ENCODE results near the gene PDLIM4. TPM values are rescaled to one million over a fixed set of nuclear protein-coding genes. Genes with fewer than 3 reads are reported as not detected.
A peak's percentile ranks its signal among the peaks of the same experiment; 100 is the strongest.

Gene PDLIM4
- total RNA-seq, 2 experiments from 2014 or later = 2.3 TPM; not detected in 1

DNA sequence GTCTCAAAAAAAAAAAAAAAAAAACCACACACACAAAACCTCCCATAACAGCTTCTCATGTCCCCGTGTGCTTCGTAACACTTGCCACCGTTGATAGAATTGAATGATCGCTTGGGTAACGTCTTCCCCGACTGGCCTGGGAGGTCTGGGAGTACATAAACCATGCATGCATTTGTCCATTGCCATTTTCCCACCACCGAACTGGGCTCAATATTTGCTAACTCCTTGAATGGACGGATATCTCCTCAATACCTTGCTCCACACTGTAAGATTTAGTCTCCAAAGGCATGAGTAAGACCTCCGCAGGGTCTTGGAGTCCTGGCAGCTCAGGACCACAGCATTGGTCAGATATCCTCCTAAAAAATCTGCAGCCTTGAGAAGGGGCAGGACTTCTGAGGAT lies 26.6 kb upstream of the PDLIM4 start:
- CTCF ChIA-PET = no interaction called here

DNA sequence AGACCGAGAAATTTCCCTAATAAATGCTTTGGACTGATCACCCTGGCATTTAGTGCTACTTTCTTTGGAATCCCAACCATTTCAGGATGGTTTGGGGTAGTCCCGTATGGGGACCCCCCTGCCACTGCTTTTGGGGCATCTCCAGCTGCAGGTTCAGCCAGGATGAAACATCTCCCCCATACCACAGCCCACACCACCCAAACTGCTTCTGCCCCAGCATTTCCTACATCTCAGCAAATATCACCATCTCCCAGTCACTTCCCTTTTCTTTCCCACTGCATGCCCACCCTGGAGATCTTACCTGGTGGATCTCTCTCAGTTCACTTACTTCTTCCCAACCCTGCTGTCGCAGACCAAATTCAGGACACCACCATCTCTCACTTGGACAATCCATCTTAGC lies 25.0 kb upstream of the PDLIM4 start:
- Mint-ChIP-seq H3K36me3 (no peaks in the 10 kb centered on the region), H3K27ac (no peak overlapping the region), H3K27me3 (peaks cover 14% of the 10 kb centered on the region), H3K9me3 (ENCODE audit: low read depth) (no peaks in the 10 kb centered on the region), H3K4me3 (no peak overlapping the region), H3K4me1 (peaks cover 21% of the 10 kb centered on the region)
- no peak for ATAC-seq
- DNase-seq = no peak
- CTCF ChIA-PET = no interaction called here

More for the DNA sequence above, 26.6 kb upstream of the PDLIM4 start:
- ATAC-seq (no peak), DNase-seq (no peak)
- no peak overlapping the region for H3K4me3 Mint-ChIP-seq
- no peaks in the 10 kb centered on the region for H3K36me3 Mint-ChIP-seq
- H3K27me3 Mint-ChIP-seq = peaks cover 23% of the 10 kb centered on the region
- H3K4me1 Mint-ChIP-seq = peaks cover 25% of the 10 kb centered on the region
- H3K9me3 Mint-ChIP-seq (ENCODE audit: low read depth) = no peaks in the 10 kb centered on the region
- no peak overlapping the region for H3K27ac Mint-ChIP-seq

DNA sequence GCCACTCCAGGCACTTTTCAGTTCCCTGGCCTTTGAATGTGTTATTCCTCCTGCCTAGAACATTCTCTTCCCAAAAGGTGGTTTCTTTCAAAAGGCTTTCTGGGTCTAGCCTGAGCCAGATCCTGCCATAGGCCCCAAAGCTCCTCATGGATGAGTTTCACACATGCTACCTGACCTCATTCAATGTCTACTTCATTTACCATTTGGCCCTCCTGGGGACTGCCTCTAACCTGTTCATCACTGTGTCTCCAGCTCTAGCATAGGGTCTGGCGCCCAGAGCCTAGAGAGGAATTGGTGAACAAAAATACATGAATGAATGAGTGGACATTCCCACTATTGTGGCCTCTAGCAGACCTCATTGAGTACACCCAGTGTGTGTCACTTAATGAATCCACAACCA lies 24.4 kb upstream of the PDLIM4 start:
- no peak for DNase-seq
- Mint-ChIP-seq H3K27ac (no peak overlapping the region), H3K36me3 (no peaks in the 10 kb centered on the region), H3K4me1 (peaks cover 21% of the 10 kb centered on the region), H3K9me3 (ENCODE audit: low read depth) (no peaks in the 10 kb centered on the region), H3K4me3 (no peak overlapping the region), H3K27me3 (peaks cover 14% of the 10 kb centered on the region)
- no peak for ATAC-seq
- CTCF ChIA-PET = interaction anchor here (1.2 kb wide), 1 partner anchor 60 kb away, joined by 3 read pairs; no protein-coding TSS in a partner anchor

DNA sequence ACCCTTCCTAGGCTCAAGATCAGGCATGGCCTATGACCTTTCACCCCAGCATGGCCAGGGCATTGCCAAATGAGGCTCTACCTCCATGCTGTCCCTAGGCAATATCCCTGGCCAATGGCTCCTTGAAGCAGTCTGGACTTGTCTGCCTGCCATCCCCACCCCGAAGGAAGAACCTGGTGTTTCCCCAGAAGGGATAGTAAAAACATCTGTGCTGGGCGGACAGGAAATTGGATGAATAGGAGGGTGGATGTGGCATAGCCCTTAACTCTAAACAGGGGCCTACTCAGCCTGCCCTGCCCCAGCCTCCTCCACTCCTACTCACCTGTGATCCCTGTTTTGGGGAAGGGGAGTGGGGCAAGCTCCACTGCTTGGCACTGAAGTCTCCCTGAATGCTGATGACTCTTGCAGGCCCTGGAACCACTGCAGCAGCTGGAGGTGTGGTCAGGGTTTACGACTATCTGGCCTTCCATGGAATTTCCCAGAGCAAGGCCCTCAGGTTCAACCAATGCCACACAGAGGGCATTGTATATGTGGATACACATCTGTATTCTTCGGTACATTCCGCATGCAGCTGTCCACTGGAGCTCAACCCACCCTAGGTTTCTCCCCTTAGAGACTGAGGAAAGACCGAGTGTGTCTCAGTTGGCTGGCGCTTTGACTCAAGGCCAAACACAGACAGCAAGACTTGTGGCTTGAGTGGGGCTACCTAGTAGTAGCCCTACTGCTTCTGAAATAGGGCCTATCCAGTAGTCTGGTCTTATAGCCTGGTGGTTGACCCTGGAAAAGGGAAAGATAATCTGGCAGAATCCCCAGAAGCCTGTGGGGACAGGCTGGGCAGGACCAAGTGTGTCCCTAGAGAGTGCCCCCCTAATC lies 23.4 kb upstream of the PDLIM4 start:
- H3K4me1 Mint-ChIP-seq = peaks cover 21% of the 10 kb centered on the region
- peaks cover 12% of the 10 kb centered on the region for H3K27me3 Mint-ChIP-seq
- no peaks in the 10 kb centered on the region for H3K36me3 Mint-ChIP-seq
- ATAC-seq = no peak
- H3K9me3 Mint-ChIP-seq (ENCODE audit: low read depth) = no peaks in the 10 kb centered on the region
- H3K4me3 Mint-ChIP-seq = no peak overlapping the region
- no peak overlapping the region for H3K27ac Mint-ChIP-seq
- DNase-seq = no peak
- CTCF ChIA-PET = interaction anchor here (1.2 kb wide), 1 partner anchor 59 kb away, joined by 3 read pairs; no protein-coding TSS in a partner anchor

DNA sequence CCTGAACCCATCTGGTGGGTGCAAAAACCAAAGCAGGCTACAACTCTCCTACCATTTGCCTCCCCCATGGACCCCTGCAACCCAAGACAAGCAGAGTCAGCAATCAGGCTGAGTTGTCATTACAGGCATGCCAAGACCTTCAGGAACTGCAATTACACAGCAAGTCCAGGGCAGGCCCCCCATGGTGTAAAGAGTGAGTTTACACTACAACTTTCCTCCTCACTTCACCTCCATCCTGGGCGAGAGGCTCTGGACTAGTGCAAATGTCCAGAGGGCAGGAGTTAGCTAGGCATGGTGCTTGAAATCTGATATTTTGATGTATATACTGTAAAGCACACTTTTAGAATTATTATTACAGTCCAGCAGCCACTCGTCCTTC lies 22.8 kb upstream of the PDLIM4 start:
- Mint-ChIP-seq H3K4me1 (peaks cover 16% of the 10 kb centered on the region), H3K27ac (no peak overlapping the region), H3K36me3 (no peaks in the 10 kb centered on the region), H3K9me3 (ENCODE audit: low read depth) (no peaks in the 10 kb centered on the region), H3K27me3 (peaks cover 6% of the 10 kb centered on the region), H3K4me3 (no peak overlapping the region)
- CTCF ChIA-PET = interaction anchor here (0.9 kb wide), 1 partner anchor 59 kb away, joined by 3 read pairs; the partner anchor contains the start of gene SLC22A4
- ATAC-seq (no peak), DNase-seq (no peak)

DNA sequence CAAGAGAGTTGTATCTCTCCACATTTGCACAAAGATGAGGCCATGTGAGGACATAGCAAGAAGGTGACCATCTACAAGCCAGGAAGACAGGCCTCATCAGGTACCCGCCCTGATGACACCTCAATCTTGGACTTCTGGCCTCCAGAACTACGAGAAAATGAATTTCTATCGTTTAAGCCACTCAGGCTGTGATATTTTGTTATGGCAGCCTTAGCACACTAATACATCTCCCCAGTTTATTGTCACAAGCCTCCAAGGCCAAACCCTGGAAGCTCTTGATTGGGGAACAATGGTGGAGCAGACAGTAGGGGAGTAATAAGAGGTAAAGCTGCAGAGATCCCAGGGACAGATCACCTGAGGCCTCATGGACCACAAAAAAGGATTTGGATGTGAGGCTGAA lies 22.2 kb upstream of the PDLIM4 start:
- H3K27ac Mint-ChIP-seq = no peak overlapping the region

DNA sequence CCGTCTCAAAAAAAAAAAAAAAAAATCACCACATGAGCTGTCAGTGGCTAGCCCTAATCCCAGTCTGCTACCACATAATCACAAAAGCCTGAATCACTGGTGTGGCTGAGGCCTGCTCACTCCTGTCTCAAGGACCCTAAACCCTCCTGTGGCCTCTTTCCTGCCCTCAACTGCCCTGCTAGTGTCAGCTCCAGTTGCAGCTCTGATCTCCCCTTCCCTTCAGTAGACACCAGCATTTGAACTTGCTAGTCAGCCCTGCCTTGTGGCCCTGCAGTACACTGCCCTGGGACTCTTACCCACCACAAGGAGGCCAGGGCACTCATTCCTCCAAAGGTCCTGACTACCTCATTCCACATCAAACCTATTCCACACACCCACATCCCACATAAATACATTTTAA lies 20.4 kb upstream of the PDLIM4 start:
- H3K27me3 Mint-ChIP-seq = peaks cover 3% of the 10 kb centered on the region
- H3K36me3 Mint-ChIP-seq = no peaks in the 10 kb centered on the region
- CTCF ChIA-PET = interaction anchor here (1.1 to 2.9 kb wide), 14 partner anchors 8 to 172 kb away, joined by 3 to 40 read pairs (median 6); partner anchors contain the start of genes P4HA2 and SLC22A5
- DNase-seq (no peak), ATAC-seq (no peak)
- no peak overlapping the region for H3K27ac Mint-ChIP-seq
- H3K4me3 Mint-ChIP-seq = no peak overlapping the region
- H3K9me3 Mint-ChIP-seq (ENCODE audit: low read depth) = no peaks in the 10 kb centered on the region
- H3K4me1 Mint-ChIP-seq = peaks cover 2% of the 10 kb centered on the region

More for the DNA sequence above, 22.2 kb upstream of the PDLIM4 start:
- peaks cover 11% of the 10 kb centered on the region for H3K4me1 Mint-ChIP-seq
- H3K9me3 Mint-ChIP-seq (ENCODE audit: low read depth) = no peaks in the 10 kb centered on the region
- peaks cover 2% of the 10 kb centered on the region for H3K27me3 Mint-ChIP-seq
- no peaks in the 10 kb centered on the region for H3K36me3 Mint-ChIP-seq
- CTCF ChIA-PET = interaction anchor here (0.9 to 1.1 kb wide), 2 partner anchors 37 to 59 kb away, joined by 3 to 5 read pairs; partner anchors contain the start of gene SLC22A4
- ATAC-seq (no peak), DNase-seq (no peak)
- H3K4me3 Mint-ChIP-seq = no peak overlapping the region

DNA sequence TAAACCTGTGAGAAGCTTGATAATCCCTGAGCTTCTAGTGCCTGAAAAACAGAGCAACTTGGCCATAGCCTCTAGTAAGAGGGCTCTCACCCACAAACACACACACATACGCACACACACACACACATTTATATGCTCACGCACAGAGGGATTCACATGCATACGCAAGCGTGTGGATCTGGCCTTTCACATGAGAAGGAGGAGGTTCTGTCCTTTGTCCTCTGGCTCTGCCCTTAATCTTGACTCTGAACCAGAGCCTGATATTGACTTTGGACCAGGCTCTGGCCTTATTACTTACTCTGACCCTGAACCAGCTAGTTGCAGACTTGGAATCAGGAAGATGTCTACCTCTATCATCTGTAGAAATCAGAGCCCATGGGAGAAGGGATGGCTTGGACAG lies 19.8 kb upstream of the PDLIM4 start:
- Mint-ChIP-seq H3K27me3 (peaks cover 3% of the 10 kb centered on the region), H3K4me3 (no peak overlapping the region), H3K4me1 (peaks cover 2% of the 10 kb centered on the region), H3K9me3 (ENCODE audit: low read depth) (no peaks in the 10 kb centered on the region), H3K36me3 (no peaks in the 10 kb centered on the region), H3K27ac (no peak overlapping the region)
- no peak for ATAC-seq
- CTCF ChIA-PET = interaction anchor here (0.7 to 2.9 kb wide), 47 partner anchors 8 to 618 kb away, joined by 3 to 40 read pairs (median 4); partner anchors contain the start of genes P4HA2 and SLC22A5
- no peak for DNase-seq

DNA sequence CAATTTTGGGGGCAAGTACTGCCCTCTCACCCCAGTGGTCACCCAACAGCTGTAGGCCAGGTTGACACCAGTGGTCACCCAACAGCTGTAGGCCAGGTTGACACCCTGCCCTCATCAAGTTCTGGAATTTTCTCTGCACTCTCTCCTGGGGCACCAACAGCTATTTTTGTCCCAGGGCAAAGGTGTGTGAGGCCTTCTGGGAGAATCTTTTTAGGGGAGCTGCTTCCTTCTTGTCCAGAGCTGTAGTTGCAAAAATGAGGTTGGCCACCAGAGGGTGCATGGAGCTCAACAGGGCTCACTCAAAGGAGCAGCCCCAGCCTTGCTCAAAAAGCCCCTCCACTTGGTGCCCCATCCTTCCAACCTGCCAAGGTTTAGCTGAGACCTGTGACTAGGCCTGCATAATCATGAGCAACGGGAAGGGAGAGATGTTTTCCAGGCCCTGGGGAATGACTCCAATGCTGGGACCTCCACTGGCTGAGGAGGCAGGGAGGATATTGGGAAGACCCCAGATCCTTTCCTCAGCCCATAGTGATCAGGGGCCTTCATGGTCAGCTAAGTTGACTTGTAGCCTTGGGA lies 19.2 kb upstream of the PDLIM4 start:
- Mint-ChIP-seq H3K9me3 (ENCODE audit: low read depth) (no peaks in the 10 kb centered on the region), H3K27ac (no peak overlapping the region), H3K4me3 (no peak overlapping the region), H3K4me1 (peaks cover 2% of the 10 kb centered on the region), H3K36me3 (no peaks in the 10 kb centered on the region), H3K27me3 (peaks cover 3% of the 10 kb centered on the region)
- ATAC-seq (peak; percentile 83), DNase-seq (peak; percentile 86)
- CTCF ChIA-PET = interaction anchor here (0.7 to 2.9 kb wide), 47 partner anchors 9 to 618 kb away, joined by 3 to 40 read pairs (median 4); partner anchors contain the start of genes P4HA2 and SLC22A5

DNA sequence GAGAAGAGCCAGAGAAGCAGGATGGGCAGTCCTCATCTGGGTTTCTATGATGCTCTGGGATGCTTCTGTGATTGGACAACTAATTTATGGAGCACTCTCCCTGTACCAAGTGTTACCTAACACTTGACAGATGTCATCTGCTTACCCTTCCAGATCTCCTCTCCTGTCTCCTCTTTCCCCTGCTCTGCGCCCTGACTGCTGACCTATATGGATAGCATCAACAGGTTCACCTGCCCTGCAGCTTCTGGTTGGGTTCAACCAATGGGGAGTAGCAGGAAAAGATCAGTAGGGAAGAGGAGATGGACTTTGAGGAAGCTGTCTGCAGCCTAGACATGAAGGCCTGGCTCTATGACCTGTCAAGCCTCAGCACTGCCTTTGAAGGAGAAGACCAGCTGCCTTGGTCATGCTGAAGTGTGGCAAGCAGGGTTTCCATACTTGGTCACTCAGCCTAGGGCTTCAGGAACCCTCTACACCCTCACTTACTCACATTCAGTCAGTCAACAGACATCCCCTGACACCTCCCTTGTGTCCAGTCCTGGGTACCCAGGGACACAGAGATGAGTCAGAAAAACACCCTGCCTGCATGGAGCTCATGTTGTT lies 18.5 kb upstream of the PDLIM4 start:
- Mint-ChIP-seq H3K27ac (no peak overlapping the region), H3K4me1 (peaks cover 2% of the 10 kb centered on the region), H3K4me3 (no peak overlapping the region), H3K27me3 (peaks cover 3% of the 10 kb centered on the region), H3K9me3 (ENCODE audit: low read depth) (peaks cover under 1% of the 10 kb centered on the region), H3K36me3 (no peaks in the 10 kb centered on the region)
- DNase-seq (no peak), ATAC-seq (no peak)
- CTCF ChIA-PET = interaction anchor here (0.5 to 2.9 kb wide), 36 partner anchors 10 to 619 kb away, joined by 3 to 40 read pairs (median 6); partner anchors contain the start of genes P4HA2 and SLC22A5

DNA sequence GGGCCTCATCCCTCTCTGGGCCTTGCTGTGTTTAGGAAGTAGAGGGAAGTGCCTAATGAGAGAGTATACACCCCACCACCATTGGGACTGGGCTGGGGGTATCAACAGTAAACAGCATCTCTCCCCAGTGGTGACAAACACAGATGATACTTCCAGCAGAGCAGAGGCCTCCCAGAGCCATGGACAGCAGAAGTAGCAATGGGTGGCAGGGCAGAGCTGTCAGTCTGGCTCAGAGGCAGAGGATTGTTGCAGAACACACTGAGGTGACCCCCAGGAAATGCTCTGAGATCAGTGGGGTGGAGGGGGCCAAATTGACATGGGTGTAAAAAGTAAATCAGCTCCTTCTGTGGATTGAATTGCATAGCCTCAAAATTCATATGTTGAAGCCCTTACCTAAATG lies 17.7 kb upstream of the PDLIM4 start:
- no peak overlapping the region for H3K27ac Mint-ChIP-seq
- H3K27me3 Mint-ChIP-seq = peaks cover 3% of the 10 kb centered on the region
- no peak overlapping the region for H3K4me3 Mint-ChIP-seq

DNA sequence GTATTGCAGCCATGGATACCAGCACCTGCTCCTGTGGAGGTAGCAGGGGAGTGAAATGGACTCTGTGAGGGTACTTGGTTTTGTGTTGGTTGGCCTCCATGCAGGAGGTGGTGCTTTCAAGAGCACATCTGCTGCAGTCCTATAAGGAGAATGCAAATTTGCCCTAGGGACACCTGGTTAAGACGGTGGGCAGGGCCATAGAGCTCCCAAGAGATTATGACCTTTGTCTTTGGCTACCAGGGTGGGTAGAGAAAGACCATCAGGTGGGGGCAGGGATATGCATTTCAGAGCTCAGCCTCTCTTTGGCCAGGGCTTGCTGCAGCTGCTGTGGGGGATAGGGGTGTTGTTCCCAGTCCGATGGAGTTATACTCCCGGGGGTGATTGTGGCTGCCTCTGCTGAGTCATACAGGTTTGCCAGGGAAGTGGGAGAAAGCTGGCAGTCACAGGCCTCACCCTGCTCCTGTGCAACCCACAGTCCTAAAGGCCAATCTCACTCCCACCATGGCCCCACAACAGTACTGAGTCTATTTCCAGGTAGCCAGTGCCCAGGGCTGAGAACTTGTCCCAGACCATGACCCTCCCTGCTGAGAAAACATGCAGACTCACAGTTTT lies 14.0 kb upstream of the PDLIM4 start:
- Mint-ChIP-seq H3K36me3 (peaks cover 14% of the 10 kb centered on the region), H3K4me3 (no peak overlapping the region), H3K27ac (no peak overlapping the region), H3K4me1 (no peaks in the 10 kb centered on the region), H3K27me3 (peaks cover 27% of the 10 kb centered on the region), H3K9me3 (ENCODE audit: low read depth) (peaks cover 15% of the 10 kb centered on the region)
- ATAC-seq = no peak
- CTCF ChIA-PET = interaction anchor here (1.1 kb wide), 1 partner anchor 38 kb away, joined by 3 read pairs; no protein-coding TSS in a partner anchor
- no peak for DNase-seq

More for the DNA sequence above, 17.7 kb upstream of the PDLIM4 start:
- Mint-ChIP-seq H3K4me1 (peaks cover 2% of the 10 kb centered on the region), H3K36me3 (peaks cover 5% of the 10 kb centered on the region), H3K9me3 (ENCODE audit: low read depth) (peaks cover 7% of the 10 kb centered on the region)
- no peak for ATAC-seq
- DNase-seq = no peak
- CTCF ChIA-PET = interaction anchor here (2.8 to 2.9 kb wide), 2 partner anchors 9 to 130 kb away, joined by 18 to 40 read pairs; partner anchors contain the start of gene SLC22A5

DNA sequence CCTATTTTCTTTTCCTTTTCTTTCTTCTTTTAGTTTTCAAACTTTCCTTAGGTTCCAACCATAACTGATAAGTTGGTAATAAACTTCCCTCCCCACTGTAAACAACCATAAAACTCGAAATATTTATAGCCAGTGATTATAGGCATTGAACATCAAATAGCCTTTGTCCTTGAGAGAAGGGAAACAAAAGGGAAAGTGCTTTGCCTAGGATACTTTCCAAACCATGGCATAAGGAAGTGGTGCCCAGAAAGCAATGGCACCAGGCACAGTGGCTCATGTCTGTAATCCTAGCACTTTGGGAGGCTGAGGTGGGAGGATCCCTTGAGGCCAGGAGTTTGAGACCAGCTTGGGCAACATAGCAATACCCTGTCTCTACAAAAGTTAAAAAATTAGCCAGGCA lies 11.9 kb upstream of the PDLIM4 start:
- Mint-ChIP-seq H3K27me3 (peaks cover 31% of the 10 kb centered on the region), H3K4me1 (no peaks in the 10 kb centered on the region), H3K27ac (no peak overlapping the region), H3K9me3 (ENCODE audit: low read depth) (peaks cover 15% of the 10 kb centered on the region), H3K4me3 (no peak overlapping the region), H3K36me3 (peaks cover 14% of the 10 kb centered on the region)
- DNase-seq = no peak
- CTCF ChIA-PET = no interaction called here
- no peak for ATAC-seq
